GM23338 (cell line): Measurements from ENCODE around the gene CFAP157.

Experiments used
- JUNB ChIP-seq: IDR thresholded peaks from one replicate; pipeline ENCODE4 v1.6.1; 2016; ENCODE audit warnings: antibody characterized with exemption; ENCODE audit not compliant: unreplicated experiment
- POLR2AphosphoS5 ChIP-seq: IDR thresholded peaks from 2 replicates; pipeline ENCODE4 v1.6.1; 2016; ENCODE audit warnings: antibody characterized with exemption, low read depth
- STAT1 ChIP-seq: IDR thresholded peaks from one replicate; pipeline ENCODE4 v1.6.1; 2016; ENCODE audit warnings: antibody characterized with exemption; ENCODE audit not compliant: unreplicated experiment
- TF ChIP-seq, protein P1 (sequence below), 2 experiments: fragments of 200-600 bp in 1 of 2; sonication (generic) in 1 of 2; conservative IDR thresholded peaks; 2 replicates each; pipeline versions ENCODE4 v1.5.1 to v1.6.1; 2016 to 2017; ENCODE audit warnings: antibody characterized with exemption in 2 of 2, low read depth in 2 of 2, mild to moderate bottlenecking in 2 of 2, moderate library complexity in 1 of 2
- TF ChIP-seq, protein P2 (sequence below): IDR thresholded peaks from 2 replicates; pipeline ENCODE4 v1.6.1; 2016; ENCODE audit warnings: antibody characterized with exemption

DNA sequence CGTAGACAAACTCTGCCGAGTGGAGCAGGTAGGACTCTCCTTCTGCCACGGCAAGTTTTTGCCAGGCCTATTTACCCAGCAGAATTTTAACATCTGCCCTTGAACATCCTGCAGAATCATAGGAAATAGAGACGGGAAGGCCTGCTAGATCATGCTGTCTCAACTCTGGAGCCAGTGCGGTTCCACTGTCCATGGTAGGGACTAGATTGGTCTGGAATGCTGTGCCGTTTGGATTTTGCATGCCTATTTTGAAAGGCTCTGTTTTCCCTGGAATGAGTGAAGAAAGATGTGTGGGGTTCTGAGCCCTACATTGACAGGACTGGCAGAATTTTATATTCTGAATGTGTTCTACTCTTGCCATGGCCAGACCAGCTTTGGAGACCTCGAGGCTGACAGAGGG, 33.6 kb upstream of the CFAP157 start:
- TF ChIP-seq, protein P1, sequence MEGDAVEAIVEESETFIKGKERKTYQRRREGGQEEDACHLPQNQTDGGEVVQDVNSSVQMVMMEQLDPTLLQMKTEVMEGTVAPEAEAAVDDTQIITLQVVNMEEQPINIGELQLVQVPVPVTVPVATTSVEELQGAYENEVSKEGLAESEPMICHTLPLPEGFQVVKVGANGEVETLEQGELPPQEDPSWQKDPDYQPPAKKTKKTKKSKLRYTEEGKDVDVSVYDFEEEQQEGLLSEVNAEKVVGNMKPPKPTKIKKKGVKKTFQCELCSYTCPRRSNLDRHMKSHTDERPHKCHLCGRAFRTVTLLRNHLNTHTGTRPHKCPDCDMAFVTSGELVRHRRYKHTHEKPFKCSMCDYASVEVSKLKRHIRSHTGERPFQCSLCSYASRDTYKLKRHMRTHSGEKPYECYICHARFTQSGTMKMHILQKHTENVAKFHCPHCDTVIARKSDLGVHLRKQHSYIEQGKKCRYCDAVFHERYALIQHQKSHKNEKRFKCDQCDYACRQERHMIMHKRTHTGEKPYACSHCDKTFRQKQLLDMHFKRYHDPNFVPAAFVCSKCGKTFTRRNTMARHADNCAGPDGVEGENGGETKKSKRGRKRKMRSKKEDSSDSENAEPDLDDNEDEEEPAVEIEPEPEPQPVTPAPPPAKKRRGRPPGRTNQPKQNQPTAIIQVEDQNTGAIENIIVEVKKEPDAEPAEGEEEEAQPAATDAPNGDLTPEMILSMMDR (conservative IDR thresholded peaks at IDR 0.05; ENCODE audit: low read depth in 2 of 2), result no peak
- no peak for TF ChIP-seq JUNB
- no peak for TF ChIP-seq POLR2AphosphoS5
- TF ChIP-seq, protein P2, sequence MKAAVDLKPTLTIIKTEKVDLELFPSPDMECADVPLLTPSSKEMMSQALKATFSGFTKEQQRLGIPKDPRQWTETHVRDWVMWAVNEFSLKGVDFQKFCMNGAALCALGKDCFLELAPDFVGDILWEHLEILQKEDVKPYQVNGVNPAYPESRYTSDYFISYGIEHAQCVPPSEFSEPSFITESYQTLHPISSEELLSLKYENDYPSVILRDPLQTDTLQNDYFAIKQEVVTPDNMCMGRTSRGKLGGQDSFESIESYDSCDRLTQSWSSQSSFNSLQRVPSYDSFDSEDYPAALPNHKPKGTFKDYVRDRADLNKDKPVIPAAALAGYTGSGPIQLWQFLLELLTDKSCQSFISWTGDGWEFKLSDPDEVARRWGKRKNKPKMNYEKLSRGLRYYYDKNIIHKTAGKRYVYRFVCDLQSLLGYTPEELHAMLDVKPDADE, result no peak
- TF ChIP-seq STAT1, result no peak
